Measurements from ENCODE around the gene IFT81. TPM values are rescaled to one million over a fixed set of nuclear protein-coding genes. Genes with fewer than 3 reads are reported as not detected.

The IFT81 gene
- total and polyA plus RNA-seq, 2 of the 13 experiments (the other 11 are each of a cell fraction or from before 2014, with no cell fraction given), result 4.2 to 13.0 TPM

- TF ChIP-seq FUBP1 (CRISPR knock-in tag; IDR thresholded peaks at IDR 0.05; ENCODE audit: borderline replicate concordance) (no peak), FOXA1 (IDR thresholded peaks at IDR 0.05) (no peak), FOXA1 (CRISPR knock-in tag; IDR thresholded peaks at IDR 0.05) (peak; percentile 31; the same call in 1 of the 2 replicates), CERS6 (CRISPR knock-in tag; IDR thresholded peaks at IDR 0.05) (no peak), ETV6 (CRISPR knock-in tag; conservative IDR thresholded peaks at IDR 0.05) (no peak), ZKSCAN5 (CRISPR knock-in tag; IDR thresholded peaks at IDR 0.05) (no peak), ZNF354B (CRISPR knock-in tag; IDR thresholded peaks at IDR 0.05) (no peak), ZNF451 (CRISPR knock-in tag; IDR thresholded peaks at IDR 0.05) (no peak), RBFOX2 (IDR thresholded peaks at IDR 0.05; ENCODE audit: low read depth, low read length) (peak; percentile 59; the same call in 1 of the 2 replicates), ZNF615 (CRISPR knock-in tag; IDR thresholded peaks at IDR 0.05; ENCODE audit: borderline replicate concordance) (0 out of 2 replicates have a peak, but pooled peaks have one; percentile 31), ZNF891 (CRISPR knock-in tag; IDR thresholded peaks at IDR 0.05) (peak; percentile 53; the same call in 1 of the 2 replicates), NRL (CRISPR knock-in tag; IDR thresholded peaks at IDR 0.05; ENCODE audit: borderline replicate concordance) (peak; percentile 71; the same call in 1 of the 2 replicates), NBN (conservative IDR thresholded peaks at IDR 0.05) (0 out of 2 replicates have a peak, but pooled peaks have one; percentile 60), ZBTB46 (CRISPR knock-in tag; IDR thresholded peaks at IDR 0.05; ENCODE audit: borderline replicate concordance) (no peak), HNF4A (CRISPR knock-in tag; IDR thresholded peaks at IDR 0.05) (peak; percentile 48), THRA (CRISPR knock-in tag; IDR thresholded peaks at IDR 0.05; ENCODE audit: borderline replicate concordance) (peak; percentile 86; the same call in 1 of the 2 replicates), ZNF75D (CRISPR knock-in tag; IDR thresholded peaks at IDR 0.05; ENCODE audit: borderline replicate concordance) (no peak), PCBP1 (IDR thresholded peaks at IDR 0.05; ENCODE audit: borderline replicate concordance, low read depth, low read length) (no peak), ZNF205 (CRISPR knock-in tag; IDR thresholded peaks at IDR 0.05) (peak; percentile 39; the same call in 1 of the 2 replicates), BHLHE40 (IDR thresholded peaks at IDR 0.05; ENCODE audit: low read length) (0 out of 2 replicates have a peak, but pooled peaks have one; percentile 26), ATAD3A (CRISPR knock-in tag; IDR thresholded peaks at IDR 0.05) (no peak), MIXL1 (CRISPR knock-in tag; IDR thresholded peaks at IDR 0.05) (peak; percentile 60; the same call in 1 of the 2 replicates), ZSCAN21 (CRISPR knock-in tag; IDR thresholded peaks at IDR 0.05; ENCODE audit: borderline replicate concordance) (peak; percentile 62; the same call in 1 of the 2 replicates), AHR (CRISPR knock-in tag; IDR thresholded peaks at IDR 0.05) (0 out of 2 replicates have a peak, but pooled peaks have one; percentile 35), FOXO1 (CRISPR knock-in tag; IDR thresholded peaks at IDR 0.05) (peak; percentile 65)
Observed at GRCh38 chr12:110109037-110109836, 14.9 kb upstream of the IFT81 start (continued).

Data from HepG2 (cell line).